Measurements from ENCODE around the gene BTBD9.

DNA sequence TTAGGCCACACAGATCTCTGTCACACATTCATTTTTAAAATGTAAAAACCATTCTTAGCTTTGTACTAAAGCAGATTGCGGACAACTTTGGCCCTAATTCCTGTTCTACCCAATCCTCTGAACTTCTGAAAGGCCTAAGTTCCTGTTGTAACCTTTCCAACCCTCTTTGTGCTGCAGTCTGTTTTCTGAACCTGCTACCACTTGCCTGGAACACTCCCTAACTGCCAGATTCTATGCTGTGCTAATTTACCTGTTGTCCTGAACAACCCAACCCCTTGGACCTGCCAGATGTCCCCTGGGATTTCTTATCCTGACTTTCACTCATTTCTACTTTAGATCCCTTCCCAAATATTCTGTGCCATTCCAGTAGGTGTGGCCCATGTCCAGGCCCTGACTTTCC, 421.5 kb downstream of the BTBD9 start:
- TF ChIP-seq POLR2AphosphoS5 (IDR thresholded peaks at IDR 0.05; ENCODE audit: insufficient read depth in 1 of 2, low read depth in 1 of 2) = no peak
- TF ChIP-seq, protein P1, sequence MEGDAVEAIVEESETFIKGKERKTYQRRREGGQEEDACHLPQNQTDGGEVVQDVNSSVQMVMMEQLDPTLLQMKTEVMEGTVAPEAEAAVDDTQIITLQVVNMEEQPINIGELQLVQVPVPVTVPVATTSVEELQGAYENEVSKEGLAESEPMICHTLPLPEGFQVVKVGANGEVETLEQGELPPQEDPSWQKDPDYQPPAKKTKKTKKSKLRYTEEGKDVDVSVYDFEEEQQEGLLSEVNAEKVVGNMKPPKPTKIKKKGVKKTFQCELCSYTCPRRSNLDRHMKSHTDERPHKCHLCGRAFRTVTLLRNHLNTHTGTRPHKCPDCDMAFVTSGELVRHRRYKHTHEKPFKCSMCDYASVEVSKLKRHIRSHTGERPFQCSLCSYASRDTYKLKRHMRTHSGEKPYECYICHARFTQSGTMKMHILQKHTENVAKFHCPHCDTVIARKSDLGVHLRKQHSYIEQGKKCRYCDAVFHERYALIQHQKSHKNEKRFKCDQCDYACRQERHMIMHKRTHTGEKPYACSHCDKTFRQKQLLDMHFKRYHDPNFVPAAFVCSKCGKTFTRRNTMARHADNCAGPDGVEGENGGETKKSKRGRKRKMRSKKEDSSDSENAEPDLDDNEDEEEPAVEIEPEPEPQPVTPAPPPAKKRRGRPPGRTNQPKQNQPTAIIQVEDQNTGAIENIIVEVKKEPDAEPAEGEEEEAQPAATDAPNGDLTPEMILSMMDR (IDR thresholded peaks at IDR 0.05) = no peak
- TF ChIP-seq POLR2A (IDR thresholded peaks at IDR 0.05) = no peak

Data from vagina (tissue), 2 donors.